ENCODE measurements around the gene CCDC188.

Gene CCDC188

DNA sequence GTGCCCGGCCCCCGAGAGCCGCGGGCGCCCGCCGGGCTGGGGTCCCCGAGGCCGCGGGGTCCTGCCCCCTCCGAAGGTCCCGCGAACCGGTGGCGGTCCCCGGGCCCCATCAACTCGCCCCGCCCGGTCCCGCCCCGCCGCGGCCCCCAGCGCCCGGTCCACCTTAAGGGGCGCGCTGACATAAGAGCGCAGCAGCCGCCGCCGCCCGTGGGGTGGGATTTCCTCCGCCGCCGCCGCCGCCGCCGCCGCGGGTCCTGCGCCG lies 19.3 kb downstream of the CCDC188 start, which contains the start of gene ZDHHC8:
Gene ZDHHC8 (plus strand): TSS at position 208 of the 262 bp plus-strand sequence. CDS start 144 bp downstream, outside the sequence.
- in situ Hi-C loops (cut with HindIII; ENCODE audit: low sequenced_read_pairs) = no loop called here
- TF ChIP-seq, protein P1, sequence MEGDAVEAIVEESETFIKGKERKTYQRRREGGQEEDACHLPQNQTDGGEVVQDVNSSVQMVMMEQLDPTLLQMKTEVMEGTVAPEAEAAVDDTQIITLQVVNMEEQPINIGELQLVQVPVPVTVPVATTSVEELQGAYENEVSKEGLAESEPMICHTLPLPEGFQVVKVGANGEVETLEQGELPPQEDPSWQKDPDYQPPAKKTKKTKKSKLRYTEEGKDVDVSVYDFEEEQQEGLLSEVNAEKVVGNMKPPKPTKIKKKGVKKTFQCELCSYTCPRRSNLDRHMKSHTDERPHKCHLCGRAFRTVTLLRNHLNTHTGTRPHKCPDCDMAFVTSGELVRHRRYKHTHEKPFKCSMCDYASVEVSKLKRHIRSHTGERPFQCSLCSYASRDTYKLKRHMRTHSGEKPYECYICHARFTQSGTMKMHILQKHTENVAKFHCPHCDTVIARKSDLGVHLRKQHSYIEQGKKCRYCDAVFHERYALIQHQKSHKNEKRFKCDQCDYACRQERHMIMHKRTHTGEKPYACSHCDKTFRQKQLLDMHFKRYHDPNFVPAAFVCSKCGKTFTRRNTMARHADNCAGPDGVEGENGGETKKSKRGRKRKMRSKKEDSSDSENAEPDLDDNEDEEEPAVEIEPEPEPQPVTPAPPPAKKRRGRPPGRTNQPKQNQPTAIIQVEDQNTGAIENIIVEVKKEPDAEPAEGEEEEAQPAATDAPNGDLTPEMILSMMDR (IDR thresholded peaks at IDR 0.05; ENCODE audit: low read depth, low read length) = no peak
- no peak for DNase-seq (ENCODE audit: low read depth, low spot score)
- peak within 1 kb of the TSS; percentile 73 for H3K4me3 ChIP-seq (ENCODE audit: low read depth, low read length)

DNA sequence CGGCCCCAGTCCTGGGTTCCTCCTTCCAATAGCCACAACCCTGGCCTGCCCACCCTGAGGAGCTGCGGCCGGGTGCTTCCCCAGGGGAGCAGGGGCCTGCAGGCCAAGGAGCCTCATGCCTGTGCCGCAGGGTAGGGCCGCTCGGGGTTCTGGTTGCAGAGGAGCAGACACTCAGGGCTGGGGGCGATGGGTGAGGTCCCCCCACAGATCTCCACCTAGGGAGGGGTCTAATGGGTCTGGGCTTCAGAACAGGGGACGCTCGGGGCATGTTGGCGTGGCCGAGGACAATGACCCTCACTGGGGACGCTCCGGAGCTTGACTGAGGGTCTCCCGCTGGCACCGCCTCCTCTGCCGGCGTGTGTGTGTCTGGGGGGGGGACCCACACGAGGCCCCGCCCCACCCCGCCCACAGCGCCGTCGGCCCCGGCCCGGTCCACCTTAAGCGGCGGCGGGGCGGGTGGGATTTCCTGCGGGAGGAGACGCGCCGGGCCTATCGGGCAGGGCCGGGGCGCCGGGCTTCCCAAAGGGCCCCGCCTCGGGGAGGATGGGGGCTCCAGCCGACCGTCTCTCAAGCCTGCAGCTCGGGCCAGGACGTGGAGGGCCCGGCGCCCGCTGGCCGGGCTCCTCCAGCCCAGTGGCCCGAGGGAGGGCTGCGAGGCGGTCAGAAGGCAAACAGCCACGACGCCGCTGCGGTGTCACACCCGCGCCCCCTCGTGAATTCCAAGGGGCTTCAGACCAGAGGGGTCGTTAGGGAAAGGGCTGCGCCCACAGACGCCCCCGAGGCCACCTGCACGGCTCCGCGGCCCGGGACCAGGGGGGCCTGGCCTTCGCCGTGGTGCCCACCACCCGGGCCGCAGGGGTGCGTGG lies 19.9 kb downstream of the CCDC188 start:
- peak overlapping the region; percentile 64 for H3K4me3 ChIP-seq (ENCODE audit: low read depth, low read length)
- TF ChIP-seq, protein P1 (IDR thresholded peaks at IDR 0.05; ENCODE audit: low read depth, low read length) = no peak
- in situ Hi-C loops (cut with HindIII; ENCODE audit: low sequenced_read_pairs) = no loop called here
- DNase-seq (ENCODE audit: low read depth, low spot score) = peak; percentile 84

DNA sequence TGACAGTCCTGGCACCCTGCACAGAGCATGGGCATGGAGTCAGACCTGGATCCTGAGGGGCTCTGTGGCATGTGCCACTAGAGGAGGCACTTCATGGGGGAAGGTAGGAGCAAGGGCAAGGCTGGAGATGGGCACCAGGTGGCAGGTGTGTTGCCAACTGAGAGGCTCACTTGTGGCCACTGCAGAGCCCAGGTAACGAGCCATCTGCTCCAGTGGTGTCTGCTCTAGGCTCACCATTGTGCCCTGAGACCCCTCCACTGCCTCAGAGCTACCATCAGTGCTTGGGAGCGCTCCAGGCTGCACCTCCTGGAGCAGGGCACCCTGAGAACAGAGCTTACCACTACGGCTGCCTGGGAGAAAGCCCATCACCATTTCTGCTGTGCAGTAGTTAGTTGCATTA lies 20.5 kb downstream of the CCDC188 start:
- in situ Hi-C loops (cut with HindIII; ENCODE audit: low sequenced_read_pairs) = no loop called here
- TF ChIP-seq, protein P1 (IDR thresholded peaks at IDR 0.05; ENCODE audit: low read depth, low read length) = no peak
- DNase-seq (ENCODE audit: low read depth, low spot score) = no peak
- H3K4me3 ChIP-seq (ENCODE audit: low read depth, low read length) = no peak overlapping the region

DNA sequence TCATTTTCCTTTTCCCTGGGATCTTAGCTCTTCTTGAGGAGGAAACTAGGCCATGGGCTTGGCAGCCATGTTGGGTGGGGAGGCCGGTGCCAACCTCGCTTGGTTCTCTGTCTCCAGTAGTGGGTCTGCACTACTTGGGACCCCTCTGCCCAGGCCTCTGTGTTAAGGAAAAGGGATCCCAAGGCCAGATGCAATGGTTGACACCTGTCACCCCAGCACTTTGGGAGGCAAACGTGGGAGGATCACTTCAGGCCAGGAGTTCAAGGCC lies 21.2 kb downstream of the CCDC188 start:
- DNase-seq (ENCODE audit: low read depth, low spot score) = no peak
- in situ Hi-C loops (cut with HindIII; ENCODE audit: low sequenced_read_pairs) = no loop called here
- TF ChIP-seq, protein P1 (IDR thresholded peaks at IDR 0.05; ENCODE audit: low read depth, low read length) = no peak
- no peak overlapping the region for H3K4me3 ChIP-seq (ENCODE audit: low read depth, low read length)

DNA sequence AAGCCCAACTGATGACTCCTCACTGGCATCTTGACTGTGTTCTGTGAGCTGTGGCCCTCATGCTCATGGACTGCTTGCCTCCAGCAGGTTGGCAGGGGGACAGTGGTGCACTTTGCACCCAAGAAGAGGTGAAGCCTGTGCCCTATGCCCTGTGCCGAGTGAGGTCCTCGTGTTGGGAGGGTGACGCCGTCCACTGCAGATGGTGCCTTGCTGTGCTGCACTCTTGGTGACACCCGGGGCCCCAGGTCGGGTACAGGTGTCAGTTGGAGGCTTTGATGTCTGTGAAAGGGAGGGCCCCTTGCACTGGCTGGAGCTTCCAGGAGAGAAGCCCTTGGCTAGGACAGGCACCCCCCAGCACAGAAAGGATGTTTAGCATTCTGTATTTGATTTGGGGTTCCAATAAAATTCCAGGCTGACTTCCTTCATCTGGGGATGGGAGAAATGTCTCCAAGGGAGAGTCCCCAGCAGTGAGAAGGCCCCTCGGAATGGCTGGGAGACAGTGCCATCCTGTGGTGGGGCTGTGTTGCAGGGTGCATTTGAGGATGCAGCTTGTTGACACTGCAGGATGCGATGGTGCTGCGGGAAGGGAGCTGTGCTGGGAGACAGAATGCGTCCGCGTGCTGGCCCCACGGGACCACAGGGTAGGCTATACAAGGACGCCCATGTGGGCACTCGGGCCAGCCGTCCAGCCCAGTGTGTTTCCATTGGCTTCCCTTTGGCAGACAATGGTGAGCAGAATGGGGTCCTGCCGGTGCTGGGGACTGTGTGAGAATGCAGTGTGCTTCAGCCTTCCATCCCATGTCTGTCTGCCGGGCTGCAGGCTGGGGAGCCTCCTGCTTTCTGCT lies 21.7 kb downstream of the CCDC188 start:
- in situ Hi-C loops (cut with HindIII; ENCODE audit: low sequenced_read_pairs) = no loop called here
- TF ChIP-seq, protein P1 (IDR thresholded peaks at IDR 0.05; ENCODE audit: low read depth, low read length) = peak; percentile 44
- DNase-seq (ENCODE audit: low read depth, low spot score) = no peak
- no peak overlapping the region for H3K4me3 ChIP-seq (ENCODE audit: low read depth, low read length)

DNA sequence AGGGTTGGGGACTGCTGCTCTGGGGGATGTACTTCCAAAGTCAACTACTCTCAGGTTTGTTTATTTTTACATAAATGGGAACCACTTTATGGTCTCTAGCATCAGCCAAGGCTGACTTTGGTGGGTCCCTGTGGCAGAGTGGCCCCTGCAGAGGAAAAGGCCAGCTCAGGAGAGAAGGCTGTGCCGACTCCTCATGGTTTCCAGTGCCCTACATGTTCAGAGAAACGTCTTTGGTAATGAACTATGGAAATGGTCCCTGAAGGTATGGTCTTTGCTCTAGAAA lies 22.3 kb downstream of the CCDC188 start:
- no peak overlapping the region for H3K4me3 ChIP-seq (ENCODE audit: low read depth, low read length)
- in situ Hi-C loops (cut with HindIII; ENCODE audit: low sequenced_read_pairs) = no loop called here
- no peak for DNase-seq (ENCODE audit: low read depth, low spot score)
- TF ChIP-seq, protein P1 (IDR thresholded peaks at IDR 0.05; ENCODE audit: low read depth, low read length) = no peak
